HG03159 (cell line): ENCODE data around the gene PES1.
"Not testable (repeated sequence)": the region's sequence is repeated elsewhere in the genome, so short reads cannot be mapped to it uniquely, and the experiment has no call there.

ENCODE experiments used
- ATAC-seq: cut with Tn5 transposase; IDR thresholded peaks from one replicate; pipeline ENCODE4 v1.9.1; 2021; ENCODE audit warnings: mild to moderate bottlenecking, moderate library complexity; ENCODE audit not compliant: unreplicated experiment

The PES1 gene

GRCh38 chr22:30556388-30556787, 35.3 kb downstream of the PES1 start:
- no peak for ATAC-seq

- ATAC-seq, result no peak
These were observed 36.2 kb downstream of the PES1 start for GRCh38 chr22:30555282-30556210.

GRCh38 chr22:30553971-30554370, 37.7 kb downstream of the PES1 start:
- no peak for ATAC-seq

- ATAC-seq, result no peak
These were observed 39.0 kb downstream of the PES1 start for GRCh38 chr22:30552719-30553118.

DNA sequence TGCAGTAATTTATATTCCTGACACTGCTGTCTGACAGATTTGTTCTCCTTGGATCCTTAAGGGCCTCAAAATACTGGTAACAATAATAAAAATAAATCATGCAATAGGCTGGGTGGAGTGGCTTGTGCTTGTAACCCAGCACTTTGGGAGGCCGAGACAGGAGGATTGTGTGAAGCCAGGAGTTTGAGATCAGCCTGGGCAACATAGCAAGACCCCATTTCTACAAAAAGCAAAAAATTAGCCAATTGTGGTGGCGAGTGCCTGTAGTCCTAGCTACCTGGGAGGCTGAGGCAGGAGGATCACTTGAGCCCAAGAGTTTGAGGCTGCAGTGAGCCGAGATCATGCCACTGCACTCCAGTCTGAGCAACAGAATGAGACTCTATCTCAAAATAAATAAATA, 39.9 kb downstream of the PES1 start:
- not testable (repeated sequence) for ATAC-seq

DNA sequence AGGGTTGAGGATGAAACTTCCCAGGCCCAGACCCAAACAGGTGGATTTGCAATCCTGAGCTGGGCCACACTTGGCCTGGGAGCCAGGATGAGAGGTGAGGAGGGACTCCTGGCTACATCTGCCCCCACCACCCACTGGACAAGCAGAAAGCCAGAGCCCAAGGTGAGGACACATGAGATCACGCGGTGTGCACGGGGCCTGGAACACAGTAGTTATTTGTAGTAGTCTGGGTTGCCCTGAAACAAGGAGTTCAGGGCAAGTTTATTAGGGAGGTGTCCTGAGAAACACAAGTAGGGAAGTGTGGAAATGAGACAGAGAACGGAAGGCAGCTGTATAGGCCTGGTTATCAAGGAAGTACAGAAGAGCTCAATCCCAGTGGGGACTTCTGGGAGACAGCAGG, 44.5 kb downstream of the PES1 start:
- ATAC-seq, result no peak

GRCh38 chr22:30546616-30547015, 45.1 kb downstream of the PES1 start, which contains the start of gene SEC14L6:
TSS of gene SEC14L6 (minus strand) at chr22:30546741. CDS start at chr22:30546682, 59 bp downstream.
- ATAC-seq, result no peak

GRCh38 chr22:30542811-30543188, 48.9 kb downstream of the PES1 start:
- ATAC-seq, result no peak

DNA sequence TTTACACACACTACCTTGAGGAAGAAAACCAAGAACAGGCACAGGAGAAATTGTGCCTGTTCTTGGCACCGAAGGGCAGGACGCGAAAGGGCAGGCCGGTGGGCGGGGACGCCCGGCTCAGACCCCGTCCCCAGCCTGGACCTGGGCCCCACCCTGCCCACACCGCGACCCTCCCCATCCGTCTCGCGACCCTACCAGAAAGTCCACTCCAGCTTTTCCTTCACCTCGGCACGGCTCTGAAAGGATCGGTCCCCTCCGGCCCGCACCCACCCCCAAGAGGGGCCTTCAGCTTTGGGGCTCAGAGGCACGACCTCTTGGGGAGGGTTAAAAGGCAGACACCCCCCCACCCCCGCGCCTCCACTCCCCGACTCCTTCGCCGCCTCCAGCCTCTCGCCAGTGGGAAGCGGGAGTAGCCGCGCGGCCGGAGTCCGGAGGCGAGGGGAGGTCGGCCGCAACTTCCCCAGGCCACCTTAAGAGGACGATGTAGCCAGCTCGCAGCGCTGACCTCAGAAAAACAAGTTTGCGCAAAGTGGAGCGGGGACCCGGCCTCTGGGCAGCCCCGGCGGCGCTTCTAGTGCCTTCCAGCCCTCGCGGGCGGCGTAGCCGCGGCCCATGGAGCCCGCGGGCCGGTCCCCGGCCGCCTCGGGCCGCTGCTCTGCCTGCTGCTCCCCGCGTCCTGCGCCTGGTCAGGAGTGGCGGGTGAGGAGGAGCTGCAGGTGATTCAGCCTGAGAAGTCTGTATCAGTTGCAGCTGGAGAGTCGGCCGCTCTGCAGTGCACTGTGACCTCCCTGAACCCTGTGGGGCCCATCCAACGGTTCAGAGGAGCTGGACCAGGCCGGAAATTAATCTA, 49.5 kb downstream of the PES1 start:
- no peak for ATAC-seq

- ATAC-seq, result not testable (repeated sequence)
These were observed 50.2 kb downstream of the PES1 start for GRCh38 chr22:30541511-30541910.

GRCh38 chr22:30539368-30539767, 52.3 kb downstream of the PES1 start:
- ATAC-seq, result no peak

DNA sequence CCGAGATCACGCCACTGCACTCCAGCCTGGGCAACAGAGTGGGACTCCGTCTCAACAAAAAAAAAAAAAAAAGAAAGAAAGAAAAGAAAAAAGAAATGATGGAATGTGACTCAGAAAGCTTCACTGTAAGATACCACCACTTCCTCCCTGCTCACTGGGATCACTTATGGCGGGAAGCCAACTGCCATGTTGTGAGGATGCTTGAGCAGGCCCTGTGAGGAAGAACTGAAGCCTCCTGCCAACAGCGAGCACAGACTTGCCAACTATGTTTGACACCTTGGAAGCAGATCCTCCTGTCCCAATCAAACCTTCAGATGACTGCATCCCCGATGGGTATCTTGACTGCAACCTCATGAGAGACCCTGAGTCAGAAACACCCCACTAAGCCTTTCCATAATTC, 53.4 kb downstream of the PES1 start:
- no peak for ATAC-seq

GRCh38 chr22:30537083-30537731, 54.5 kb downstream of the PES1 start:
- ATAC-seq, result no peak

- ATAC-seq, result no peak
These were observed 56.5 kb downstream of the PES1 start for GRCh38 chr22:30535182-30535581.

GRCh38 chr22:30531651-30532608, 59.8 kb downstream of the PES1 start:
- no peak for ATAC-seq

GRCh38 chr22:30526656-30527055, 65.1 kb downstream of the PES1 start:
- ATAC-seq, result no peak
